HUES6 (cell line): ENCODE results near the gene CPOX.
A peak's percentile ranks its signal among the peaks of the same experiment; 100 is the strongest.
"Not testable (repeated sequence)": the region's sequence is repeated elsewhere in the genome, so short reads cannot be mapped to it uniquely, and the experiment has no call there.

Source experiments
- H3K27ac ChIP-seq: 2 replicates; pipeline ENCODE4 v1.7.0; 2013; ENCODE audit warnings: low read depth, mild to moderate bottlenecking, low read length, inconsistent platforms
- H3K27me3 ChIP-seq: 2 replicates; pipeline ENCODE4 v1.6.1; 2013; ENCODE audit warnings: low read length; ENCODE audit not compliant: control insufficient read depth, insufficient read depth
- H3K36me3 ChIP-seq: 2 replicates; pipeline ENCODE4 v1.6.1; 2013; ENCODE audit warnings: low read length; ENCODE audit not compliant: control insufficient read depth, insufficient read depth
- H3K4me1 ChIP-seq: 2 replicates; pipeline ENCODE4 v1.6.1; 2013; ENCODE audit warnings: low read length; ENCODE audit not compliant: control insufficient read depth, insufficient read depth
- H3K4me3 ChIP-seq: 2 replicates; pipeline ENCODE4 v1.5.1; 2013; ENCODE audit warnings: low read depth, low read length
- H3K9ac ChIP-seq: one replicate; pipeline ENCODE4 v1.6.1; 2013; ENCODE audit warnings: mild to moderate bottlenecking, low read length
- H3K9me3 ChIP-seq: 2 replicates; pipeline ENCODE4 v1.6.1; 2013; ENCODE audit warnings: low read depth, low read length; ENCODE audit not compliant: control insufficient read depth, insufficient read depth

Gene CPOX

GRCh38 chr3:98593046-98593936 is at the start of gene CPOX:
Gene CPOX, minus strand, starts transcription at chr3:98593611. Its CDS starts 107 bp downstream, at chr3:98593504.
- Histone ChIP-seq H3K27me3 (no peaks in the 10 kb centered on the region), H3K36me3 (peaks cover 25% of the 10 kb centered on the region), H3K9ac (peak within 1 kb of the TSS; percentile 65), H3K9me3 (no peaks in the 10 kb centered on the region), H3K4me1 (peaks cover 17% of the 10 kb centered on the region; the same call in 1 of the 2 replicates), H3K4me3 (peak within 1 kb of the TSS; percentile 77), H3K27ac (no peak within 1 kb of the TSS)

- not testable (repeated sequence) for H3K4me3 ChIP-seq, H3K4me1 ChIP-seq, H3K27me3 ChIP-seq, H3K27ac ChIP-seq, H3K9me3 ChIP-seq, H3K9ac ChIP-seq, H3K36me3 ChIP-seq
These were observed 49.4 kb upstream of the CPOX start for GRCh38 chr3:98642769-98643168.

GRCh38 chr3:98641756-98642155 is 48.3 kb upstream of the CPOX start:
- not testable (repeated sequence) for H3K9me3 ChIP-seq, H3K4me3 ChIP-seq, H3K27me3 ChIP-seq, H3K4me1 ChIP-seq, H3K27ac ChIP-seq, H3K9ac ChIP-seq, H3K36me3 ChIP-seq

GRCh38 chr3:98638515-98638914 is 45.1 kb upstream of the CPOX start:
- not testable (repeated sequence) for H3K27ac ChIP-seq, H3K36me3 ChIP-seq, H3K9ac ChIP-seq, H3K27me3 ChIP-seq, H3K4me3 ChIP-seq, H3K9me3 ChIP-seq, H3K4me1 ChIP-seq

GRCh38 chr3:98630416-98630815 is 37.0 kb upstream of the CPOX start:
- H3K27me3 ChIP-seq, result no peaks in the 10 kb centered on the region
- no peak overlapping the region for H3K4me3 ChIP-seq
- H3K36me3 ChIP-seq, result no peaks in the 10 kb centered on the region
- H3K9me3 ChIP-seq, result no peaks in the 10 kb centered on the region
- no peak overlapping the region for H3K9ac ChIP-seq
- H3K4me1 ChIP-seq, result no peaks in the 10 kb centered on the region
- no peak overlapping the region for H3K27ac ChIP-seq

- H3K36me3 ChIP-seq, result no peaks in the 10 kb centered on the region
- no peak overlapping the region for H3K9ac ChIP-seq
These were observed 34.9 kb upstream of the CPOX start for GRCh38 chr3:98628317-98628716.

GRCh38 chr3:98626151-98626550 is 32.7 kb upstream of the CPOX start:
- Histone ChIP-seq H3K4me1 (peaks cover 22% of the 10 kb centered on the region), H3K9me3 (no peaks in the 10 kb centered on the region), H3K9ac (no peak overlapping the region), H3K4me3 (no peak overlapping the region), H3K36me3 (no peaks in the 10 kb centered on the region), H3K27ac (no peak overlapping the region), H3K27me3 (no peaks in the 10 kb centered on the region)

More at GRCh38 chr3:98628317-98628716, 34.9 kb upstream of the CPOX start:
- Histone ChIP-seq H3K4me1 (peaks cover 17% of the 10 kb centered on the region), H3K4me3 (no peak overlapping the region), H3K9me3 (no peaks in the 10 kb centered on the region), H3K27me3 (no peaks in the 10 kb centered on the region), H3K27ac (no peak overlapping the region)

GRCh38 chr3:98623572-98624280 is 30.3 kb upstream of the CPOX start:
- Histone ChIP-seq H3K36me3 (no peaks in the 10 kb centered on the region), H3K27ac (no peak overlapping the region), H3K27me3 (no peaks in the 10 kb centered on the region), H3K9me3 (no peaks in the 10 kb centered on the region), H3K9ac (no peak overlapping the region), H3K4me1 (peaks cover 22% of the 10 kb centered on the region), H3K4me3 (no peak overlapping the region)

GRCh38 chr3:98617841-98618240 is 24.4 kb upstream of the CPOX start:
- no peak overlapping the region for H3K9ac ChIP-seq
- no peaks in the 10 kb centered on the region for H3K9me3 ChIP-seq
- H3K27me3 ChIP-seq, result no peaks in the 10 kb centered on the region
- no peak overlapping the region for H3K4me3 ChIP-seq
- no peak overlapping the region for H3K27ac ChIP-seq
- no peaks in the 10 kb centered on the region for H3K36me3 ChIP-seq
- H3K4me1 ChIP-seq, result peaks cover under 1% of the 10 kb centered on the region; the same call in 1 of the 2 replicates

GRCh38 chr3:98613616-98614015 is 20.2 kb upstream of the CPOX start:
- no peaks in the 10 kb centered on the region for H3K27me3 ChIP-seq
- H3K9me3 ChIP-seq, result no peaks in the 10 kb centered on the region
- no peaks in the 10 kb centered on the region for H3K4me1 ChIP-seq
- no peak overlapping the region for H3K9ac ChIP-seq
- no peak overlapping the region for H3K4me3 ChIP-seq
- H3K36me3 ChIP-seq, result no peaks in the 10 kb centered on the region
- no peak overlapping the region for H3K27ac ChIP-seq

GRCh38 chr3:98612996-98613517 is 19.6 kb upstream of the CPOX start:
- no peak overlapping the region for H3K4me3 ChIP-seq
- H3K9me3 ChIP-seq, result no peaks in the 10 kb centered on the region
- H3K36me3 ChIP-seq, result no peaks in the 10 kb centered on the region
- no peaks in the 10 kb centered on the region for H3K27me3 ChIP-seq
- no peaks in the 10 kb centered on the region for H3K4me1 ChIP-seq
- H3K9ac ChIP-seq, result no peak overlapping the region
- no peak overlapping the region for H3K27ac ChIP-seq
